ES-I3 (cell line): ENCODE data around the gene KDM4C.

Source experiments
- H3K36me3 ChIP-seq: 2 replicates; pipeline ENCODE4 v1.6.1; 2013; ENCODE audit warnings: mild to moderate bottlenecking, low read length, control low read depth, moderate library complexity; ENCODE audit not compliant: insufficient read depth
- H3K4me1 ChIP-seq: 2 replicates; pipeline ENCODE4 v1.6.1; 2013; ENCODE audit warnings: mild to moderate bottlenecking, control low read depth, low read length; ENCODE audit not compliant: insufficient read depth
- H3K9ac ChIP-seq: 2 replicates; pipeline ENCODE4 v1.6.1; 2013; ENCODE audit warnings: low read depth, mild to moderate bottlenecking, low read length, moderate library complexity
- H3K9me3 ChIP-seq: 2 replicates; pipeline ENCODE4 v1.6.1; 2013; ENCODE audit warnings: mild to moderate bottlenecking, low read length, moderate library complexity; ENCODE audit not compliant: control insufficient read depth, insufficient read depth

Gene KDM4C

DNA sequence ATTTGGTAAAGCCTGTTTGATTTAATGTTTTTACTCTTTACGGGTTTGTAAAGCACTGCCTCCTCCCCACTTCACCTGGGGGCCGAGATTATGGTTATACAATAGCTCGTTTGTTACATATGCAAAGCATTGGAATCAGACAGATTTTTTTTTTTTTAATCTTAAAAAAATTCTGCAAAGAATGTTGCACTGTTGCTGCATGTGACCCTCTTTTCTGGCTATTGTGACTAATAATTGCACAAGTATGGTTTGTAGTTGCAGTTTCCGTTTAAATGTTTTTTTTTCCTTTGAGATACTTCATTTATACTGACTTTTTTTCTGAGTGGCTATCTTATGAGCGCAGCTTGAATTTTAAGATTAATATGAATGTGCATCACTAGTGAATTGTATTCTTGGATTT is 165.3 kb downstream of the KDM4C start:
- H3K9ac ChIP-seq, result no peak overlapping the region
- H3K4me1 ChIP-seq, result no peaks in the 10 kb centered on the region
- H3K9me3 ChIP-seq, result no peaks in the 10 kb centered on the region
- H3K36me3 ChIP-seq, result no peaks in the 10 kb centered on the region

DNA sequence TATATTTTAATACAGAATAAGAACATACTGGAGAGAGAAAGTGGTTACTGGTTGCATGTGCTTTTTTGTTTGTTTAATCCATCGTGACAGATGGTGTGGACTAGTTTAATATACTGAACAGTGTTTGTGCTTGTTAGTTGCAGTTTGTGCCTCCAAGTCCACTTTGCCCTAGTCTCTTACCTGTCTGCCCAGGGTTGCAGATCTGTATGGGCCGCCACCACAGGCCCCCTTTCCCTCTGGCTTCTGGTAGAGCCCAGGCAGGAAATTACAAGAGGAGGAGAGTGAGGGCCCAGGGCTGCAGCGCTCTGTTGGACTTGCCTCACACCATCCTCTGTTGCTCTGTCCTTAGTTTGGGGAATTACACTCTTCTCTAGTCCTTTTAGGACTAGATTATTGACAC is 166.4 kb downstream of the KDM4C start:
- no peaks in the 10 kb centered on the region for H3K36me3 ChIP-seq
- no peaks in the 10 kb centered on the region for H3K4me1 ChIP-seq
- H3K9me3 ChIP-seq, result no peaks in the 10 kb centered on the region

DNA sequence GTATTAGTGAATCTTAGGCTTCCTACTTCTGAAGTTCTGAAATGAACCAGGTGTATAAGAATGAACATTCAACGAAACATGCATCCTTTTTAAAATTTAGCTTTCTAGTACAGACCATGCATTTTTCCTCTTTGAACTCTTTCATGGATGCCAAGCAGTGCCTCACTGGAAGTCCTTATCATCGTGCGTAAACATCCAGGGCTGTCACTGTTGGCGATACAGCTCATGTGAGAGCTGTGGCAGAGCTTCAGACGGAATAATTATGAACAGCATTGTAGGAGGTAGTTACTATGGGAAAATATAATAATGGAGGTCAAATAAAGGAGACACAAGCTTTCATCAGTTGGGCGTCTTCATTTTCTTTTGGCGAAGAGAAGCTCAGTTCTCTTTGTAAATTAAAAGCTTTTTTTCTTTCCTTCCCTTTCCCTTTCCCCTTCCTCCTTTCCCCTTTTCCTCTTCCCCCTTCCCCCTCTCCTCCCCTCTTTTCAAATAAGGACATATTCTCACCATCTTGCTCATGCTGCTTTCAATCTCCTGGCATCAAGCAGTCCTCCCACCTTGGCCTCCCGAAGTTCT is 167.3 kb downstream of the KDM4C start:
- Histone ChIP-seq H3K9me3 (no peaks in the 10 kb centered on the region), H3K4me1 (no peaks in the 10 kb centered on the region), H3K9ac (no peak overlapping the region), H3K36me3 (no peaks in the 10 kb centered on the region)

More for the DNA sequence above, 166.4 kb downstream of the KDM4C start:
- no peak overlapping the region for H3K9ac ChIP-seq

DNA sequence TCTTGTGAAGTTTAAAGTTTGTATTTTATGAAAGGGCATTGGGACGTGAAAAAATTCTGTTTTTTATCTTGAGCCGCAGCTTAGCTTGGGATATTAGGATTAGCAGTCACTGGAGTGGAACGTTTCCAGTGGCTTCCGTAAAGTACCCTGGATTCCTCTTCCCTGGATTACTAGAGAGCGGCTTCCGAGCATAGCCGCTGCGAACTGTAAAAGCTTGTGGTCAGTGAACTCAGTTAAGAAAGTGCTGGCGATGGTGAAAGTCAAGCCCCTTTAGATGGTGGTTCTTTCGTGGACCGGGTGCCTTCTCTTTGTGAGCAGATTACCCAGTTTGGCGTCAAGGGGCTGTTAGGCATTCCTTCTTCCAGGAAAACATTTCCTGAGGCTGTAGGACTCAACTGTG is 168.1 kb downstream of the KDM4C start:
- Histone ChIP-seq H3K4me1 (0 out of 2 replicates have a peak, but pooled peaks cover 1% of the 10 kb centered on the region), H3K9me3 (no peaks in the 10 kb centered on the region), H3K9ac (no peak overlapping the region), H3K36me3 (no peaks in the 10 kb centered on the region)

DNA sequence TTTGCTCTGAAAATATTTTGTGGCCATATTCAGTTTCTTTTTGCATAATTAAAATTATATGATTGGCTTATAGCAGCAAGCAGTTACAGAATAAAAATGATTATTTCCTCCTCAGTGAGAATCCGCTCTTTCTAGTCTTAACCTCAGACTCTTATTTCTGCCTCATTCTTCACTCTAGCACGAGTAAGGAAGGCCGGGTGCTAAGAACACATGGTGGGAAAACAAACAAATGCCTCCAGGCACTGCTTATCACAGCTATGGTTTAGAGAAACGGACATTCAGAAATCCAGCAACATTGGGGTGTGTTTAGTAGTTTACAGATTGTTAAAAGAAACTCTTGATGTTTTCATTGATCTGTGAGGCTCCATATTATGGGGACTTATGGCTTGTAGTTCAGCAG is 168.7 kb downstream of the KDM4C start:
- no peaks in the 10 kb centered on the region for H3K9me3 ChIP-seq
- 0 out of 2 replicates have a peak, but pooled peaks cover 4% of the 10 kb centered on the region for H3K4me1 ChIP-seq
- H3K36me3 ChIP-seq, result no peaks in the 10 kb centered on the region
- H3K9ac ChIP-seq, result no peak overlapping the region

DNA sequence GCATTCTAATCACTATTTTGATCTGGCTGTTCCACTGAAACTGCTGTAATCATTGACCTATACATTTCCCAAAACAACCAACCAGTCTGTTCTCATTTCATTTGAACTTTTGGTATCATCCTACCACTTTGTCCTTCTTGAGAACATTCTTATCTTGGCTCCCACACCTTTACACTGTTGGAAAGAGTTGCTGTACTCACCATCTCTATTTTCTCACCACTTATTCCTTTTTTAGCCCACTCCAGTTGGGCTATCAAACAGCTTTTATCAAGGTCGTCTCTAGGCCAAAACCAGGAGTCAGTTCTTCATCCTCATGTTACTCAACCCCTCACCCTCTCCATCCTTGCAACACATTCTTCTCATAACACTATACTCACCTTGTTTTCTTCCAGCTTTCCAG is 170.1 kb downstream of the KDM4C start:
- Histone ChIP-seq H3K36me3 (no peaks in the 10 kb centered on the region), H3K4me1 (0 out of 2 replicates have a peak, but pooled peaks cover 4% of the 10 kb centered on the region), H3K9ac (no peak overlapping the region), H3K9me3 (no peaks in the 10 kb centered on the region)

DNA sequence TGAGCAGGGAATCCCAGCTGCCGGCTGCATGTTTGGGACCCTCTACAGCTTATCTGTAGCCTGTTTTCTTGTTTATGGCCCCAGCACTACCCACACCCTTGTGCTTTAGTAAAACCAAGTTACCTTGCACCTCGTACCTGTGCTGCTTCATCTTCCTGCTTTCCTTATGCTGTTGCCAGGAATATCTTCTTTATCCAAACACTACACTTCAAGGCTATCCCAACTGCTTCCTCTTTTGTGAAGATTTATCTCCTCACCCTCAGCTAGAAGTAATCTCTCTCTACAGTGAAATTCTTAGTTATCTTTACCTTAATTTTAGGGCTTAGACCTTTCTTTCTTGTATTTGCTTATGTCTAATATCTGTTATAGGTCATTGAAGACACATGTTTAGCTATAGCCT is 171.1 kb downstream of the KDM4C start:
- H3K9ac ChIP-seq, result no peak overlapping the region
- H3K36me3 ChIP-seq, result no peaks in the 10 kb centered on the region
- 0 out of 2 replicates have a peak, but pooled peaks cover 4% of the 10 kb centered on the region for H3K4me1 ChIP-seq
- no peaks in the 10 kb centered on the region for H3K9me3 ChIP-seq

DNA sequence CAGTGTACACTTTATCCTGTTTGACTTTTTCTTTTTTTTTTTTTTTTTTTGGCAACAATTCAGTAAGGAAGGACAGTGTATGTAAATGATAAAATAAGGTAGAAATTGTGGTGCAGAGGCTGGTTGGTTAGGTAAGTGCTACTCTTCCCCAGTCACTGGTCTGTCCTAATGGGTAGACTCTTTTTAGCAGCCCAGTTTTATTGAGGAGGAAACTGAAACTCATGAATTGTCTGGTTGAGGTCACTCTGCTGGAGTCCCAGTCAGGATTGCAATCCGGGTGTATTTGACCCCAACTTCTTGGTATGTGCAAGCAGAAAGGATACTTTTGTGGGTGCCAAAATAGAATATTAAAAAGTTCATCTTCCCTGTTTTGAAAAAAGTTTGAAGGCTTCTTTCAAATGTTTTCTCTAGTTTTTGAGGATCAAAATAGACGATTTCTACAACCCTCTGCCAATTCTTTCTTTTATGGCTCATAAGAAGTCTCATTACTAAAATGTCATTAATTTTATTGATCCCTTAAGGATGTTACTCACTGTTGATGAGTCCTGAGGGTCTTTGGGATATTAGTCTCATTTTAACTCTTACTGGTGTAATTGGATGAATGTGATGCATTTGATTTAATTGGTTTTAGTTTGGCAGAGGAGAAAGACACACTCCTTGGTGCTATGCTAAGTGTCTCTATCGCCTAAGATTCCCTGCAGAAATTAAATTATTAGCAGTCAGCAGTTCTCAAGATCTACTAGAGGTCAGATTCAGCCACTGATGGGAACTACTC is 171.9 kb downstream of the KDM4C start:
- Histone ChIP-seq H3K9me3 (no peaks in the 10 kb centered on the region), H3K36me3 (no peaks in the 10 kb centered on the region), H3K4me1 (0 out of 2 replicates have a peak, but pooled peaks cover 4% of the 10 kb centered on the region), H3K9ac (no peak overlapping the region)

DNA sequence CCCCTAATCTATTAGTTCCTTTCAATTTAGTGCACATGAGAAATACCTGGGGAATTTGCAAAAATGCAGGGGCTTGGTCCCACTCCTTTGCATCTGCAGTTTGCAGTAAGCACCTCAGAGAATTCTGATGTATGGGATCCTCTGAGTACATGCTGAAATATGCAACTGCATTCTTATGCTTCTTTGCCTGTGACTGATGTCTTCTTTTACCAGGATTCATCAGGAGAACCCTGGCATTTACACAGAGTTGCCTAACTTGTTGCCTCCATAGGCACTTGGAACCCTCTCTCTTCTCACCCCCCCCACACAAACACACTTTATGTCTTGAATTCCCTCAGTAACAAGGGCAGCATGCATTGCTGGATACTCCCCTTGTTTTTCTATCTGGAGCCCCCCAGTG is 173.1 kb downstream of the KDM4C start:
- no peaks in the 10 kb centered on the region for H3K36me3 ChIP-seq
- H3K4me1 ChIP-seq, result 0 out of 2 replicates have a peak, but pooled peaks cover 4% of the 10 kb centered on the region

DNA sequence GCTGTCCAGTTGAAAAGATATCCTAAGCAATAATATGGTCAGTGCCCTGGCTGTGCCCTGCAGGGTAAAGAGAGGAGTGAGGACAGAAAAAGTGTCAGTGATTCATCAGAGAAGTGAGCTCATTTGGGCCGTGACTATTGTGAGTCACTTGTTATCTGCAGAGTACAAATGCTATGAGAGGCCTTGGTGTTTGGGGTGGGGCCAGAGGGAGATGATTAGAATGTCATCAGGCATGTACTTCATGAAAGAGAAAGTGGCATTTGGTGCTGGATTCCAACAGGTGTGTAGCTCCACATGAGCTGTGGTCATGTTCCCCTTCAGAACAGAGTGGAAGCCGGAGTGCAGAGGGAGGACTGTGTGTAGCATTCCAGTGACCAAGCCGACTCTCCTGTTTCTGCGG is 174.1 kb downstream of the KDM4C start:
- Histone ChIP-seq H3K36me3 (no peaks in the 10 kb centered on the region), H3K9ac (no peak overlapping the region)

More for the DNA sequence above, 173.1 kb downstream of the KDM4C start:
- Histone ChIP-seq H3K9me3 (no peaks in the 10 kb centered on the region), H3K9ac (no peak overlapping the region)

DNA sequence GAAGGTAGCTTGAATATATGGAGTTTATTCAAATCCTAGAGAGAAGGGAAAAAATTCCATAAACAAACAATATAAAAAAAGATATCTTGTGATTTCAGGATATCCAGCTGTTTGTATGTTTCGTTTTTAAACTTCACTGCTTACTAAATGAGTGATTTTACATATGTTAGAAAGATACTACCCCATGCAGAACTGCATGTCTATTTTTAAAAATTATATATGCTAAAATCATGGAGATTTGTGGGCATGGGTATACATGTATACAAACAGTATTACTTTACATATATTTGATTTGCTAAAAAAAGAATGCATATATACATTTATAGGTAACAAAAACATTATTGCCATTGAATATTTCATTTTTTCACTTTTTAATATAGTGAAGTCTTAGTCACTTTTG is 178.3 kb downstream of the KDM4C start:
- Histone ChIP-seq H3K9me3 (no peaks in the 10 kb centered on the region), H3K4me1 (0 out of 2 replicates have a peak, but pooled peaks cover under 1% of the 10 kb centered on the region), H3K36me3 (no peaks in the 10 kb centered on the region), H3K9ac (no peak overlapping the region)

More for the DNA sequence above, 174.1 kb downstream of the KDM4C start:
- Histone ChIP-seq H3K9me3 (no peaks in the 10 kb centered on the region), H3K4me1 (0 out of 2 replicates have a peak, but pooled peaks cover 4% of the 10 kb centered on the region)

DNA sequence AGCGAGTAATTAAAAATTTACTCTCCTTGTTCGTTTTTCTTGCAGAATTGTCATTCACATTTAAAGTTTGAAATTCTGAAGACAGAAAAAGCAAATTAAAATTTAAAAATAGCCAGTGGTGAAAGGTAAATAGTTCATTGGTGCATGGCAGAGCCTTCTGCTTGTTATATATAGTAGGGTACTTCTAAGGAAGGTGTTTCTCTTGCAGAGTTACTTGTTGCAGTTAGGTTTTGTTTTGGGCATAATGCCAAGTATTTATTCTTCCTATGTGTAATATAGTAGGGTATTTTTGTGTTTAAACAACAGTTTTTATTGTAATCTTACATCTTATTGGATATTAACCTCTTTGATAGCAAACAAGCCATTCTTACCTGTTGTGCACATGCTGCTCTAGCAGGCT is 179.4 kb downstream of the KDM4C start:
- Histone ChIP-seq H3K36me3 (no peaks in the 10 kb centered on the region), H3K9me3 (no peaks in the 10 kb centered on the region), H3K9ac (no peak overlapping the region), H3K4me1 (no peaks in the 10 kb centered on the region)

DNA sequence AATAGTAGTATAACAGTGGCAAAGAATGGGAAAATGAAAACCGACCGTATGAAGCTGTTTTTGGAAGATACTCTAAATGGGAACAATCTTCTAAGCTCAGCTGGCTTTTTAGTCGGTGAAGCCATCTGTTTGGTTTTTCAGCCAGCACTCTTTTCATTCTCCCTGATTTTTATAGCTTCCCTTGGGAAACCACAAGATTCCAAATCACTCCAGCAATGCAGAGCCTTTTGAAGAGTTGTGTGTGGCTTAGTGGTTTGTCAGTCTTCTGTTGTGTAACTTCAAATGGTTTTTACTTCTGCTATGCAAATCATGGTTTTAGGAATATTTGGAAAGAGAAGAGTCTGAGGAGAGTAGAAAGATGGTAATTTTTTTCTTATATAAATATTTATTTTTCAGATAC is 180.7 kb downstream of the KDM4C start:
- Histone ChIP-seq H3K9me3 (no peaks in the 10 kb centered on the region), H3K36me3 (no peaks in the 10 kb centered on the region), H3K4me1 (no peaks in the 10 kb centered on the region), H3K9ac (no peak overlapping the region)

DNA sequence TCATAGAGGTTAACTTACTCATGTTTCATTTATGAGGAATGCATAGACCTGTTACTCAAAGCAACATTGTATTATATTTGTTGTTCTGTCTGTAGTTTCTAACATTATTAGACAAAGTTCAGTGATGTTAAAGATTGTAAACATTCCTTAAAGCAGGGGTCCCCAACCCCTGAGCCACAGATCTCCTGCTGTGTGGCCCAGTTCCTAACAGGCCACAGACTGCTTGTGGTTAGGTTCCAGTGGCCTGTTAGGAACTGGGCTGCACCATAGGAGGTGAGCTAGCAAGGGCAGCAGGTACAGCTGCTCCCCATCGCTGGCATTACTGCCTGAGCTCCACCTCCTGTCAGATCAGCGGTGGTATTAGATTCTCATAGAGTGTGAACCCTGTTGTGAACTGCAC is 181.1 kb downstream of the KDM4C start:
- Histone ChIP-seq H3K9ac (no peak overlapping the region), H3K4me1 (no peaks in the 10 kb centered on the region), H3K9me3 (no peaks in the 10 kb centered on the region), H3K36me3 (no peaks in the 10 kb centered on the region)

DNA sequence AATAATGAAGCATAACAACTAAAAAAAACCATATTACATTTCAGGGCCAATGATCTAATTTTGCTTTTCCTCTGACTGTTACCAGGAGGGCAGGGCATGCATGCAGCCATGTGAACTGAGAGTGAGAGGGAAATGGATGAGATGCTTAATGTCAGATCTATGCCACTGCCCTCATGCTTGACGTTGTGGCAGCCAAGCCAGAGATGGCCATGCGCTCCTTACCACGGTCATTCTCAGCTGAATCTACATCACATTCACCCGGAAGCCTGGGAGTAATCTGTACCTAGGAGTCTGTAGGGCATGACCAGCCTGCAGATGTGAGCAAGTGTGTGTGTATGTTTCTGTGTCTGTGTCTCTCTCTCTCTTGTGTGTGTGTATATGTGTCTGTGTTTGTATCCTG is 183.7 kb downstream of the KDM4C start:
- no peaks in the 10 kb centered on the region for H3K36me3 ChIP-seq
- H3K4me1 ChIP-seq, result no peaks in the 10 kb centered on the region
- H3K9me3 ChIP-seq, result no peaks in the 10 kb centered on the region
- H3K9ac ChIP-seq, result no peak overlapping the region
